NCI-H1417 (cell line): Measurements from ENCODE around the gene OR8B4.
"Not testable (repeated sequence)": the region's sequence is repeated elsewhere in the genome, so short reads cannot be mapped to it uniquely, and the experiment has no call there.

Source experiments
- DNase-seq, 3 experiments: peaks; one replicate each; lab custom pipeline; 2025; lab: John Stamatoyannopoulos, UW

OR8B4 gene

DNA sequence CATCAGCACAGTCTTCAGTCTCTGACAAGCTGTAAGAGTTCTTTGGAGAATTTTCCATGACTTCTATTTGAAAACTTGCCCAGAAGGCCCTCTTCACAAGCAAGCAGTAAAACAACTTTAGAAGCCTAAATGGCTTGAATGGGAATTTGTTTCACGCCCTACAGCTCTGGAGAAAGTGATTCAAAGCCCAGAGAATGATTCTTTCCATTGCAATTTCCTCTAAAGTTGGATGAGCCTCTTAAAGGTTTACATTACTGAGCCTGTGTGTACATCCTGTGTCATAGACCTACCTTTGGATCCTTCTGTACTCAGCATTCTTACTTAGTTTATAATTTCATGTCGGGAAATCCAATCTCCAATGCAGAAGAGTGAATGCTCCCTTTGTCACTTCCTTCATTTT is 19.1 kb downstream of the OR8B4 start:
- no peak for DNase-seq

DNA sequence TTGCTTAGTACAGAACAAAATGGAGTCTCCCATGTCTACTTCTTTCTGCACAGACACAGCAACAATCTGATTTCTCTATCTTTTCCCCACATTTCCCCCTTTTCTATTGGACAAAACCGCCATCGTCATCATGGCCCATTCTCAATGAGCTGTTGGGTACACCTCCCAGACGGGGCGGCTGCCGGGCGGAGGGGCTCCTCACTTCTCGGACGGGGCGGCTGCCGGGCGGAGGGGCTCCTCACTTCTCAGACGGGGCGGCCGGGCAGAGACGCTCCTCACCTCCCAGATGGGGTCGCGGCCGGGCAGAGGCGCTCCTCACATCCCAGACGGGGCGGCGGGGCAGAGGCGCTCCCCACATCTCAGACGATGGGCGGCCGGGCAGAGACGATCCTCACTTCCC is 21.5 kb downstream of the OR8B4 start:
- DNase-seq, result not testable (repeated sequence)

DNA sequence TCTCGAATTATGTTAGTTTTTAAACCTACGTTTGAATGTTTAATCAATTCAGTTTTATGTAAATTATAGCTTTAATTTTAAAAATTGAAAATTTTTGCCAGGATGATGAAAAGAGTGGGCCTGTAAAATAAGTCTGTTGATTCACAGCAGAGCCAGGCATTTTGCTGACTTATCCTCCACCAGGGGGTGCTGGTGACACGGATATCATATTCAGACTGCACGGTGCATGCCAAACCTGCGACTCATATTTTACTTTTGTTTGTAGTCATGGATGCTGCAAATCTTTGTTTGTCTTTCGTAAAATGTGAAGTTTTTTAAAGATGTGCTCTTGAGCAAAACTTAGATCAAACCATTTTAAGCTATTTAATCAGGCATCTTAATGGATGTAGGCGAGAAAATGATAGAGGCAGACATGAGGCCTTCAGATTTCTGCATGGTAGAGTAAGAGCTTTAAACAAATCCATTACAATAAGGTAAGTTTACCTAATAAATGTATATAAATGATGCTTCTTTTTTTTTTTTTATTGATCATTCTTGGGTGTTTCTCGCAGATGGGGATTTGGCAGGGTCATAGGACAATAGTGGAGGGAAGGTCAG is 22.2 kb downstream of the OR8B4 start:
- DNase-seq, result peak; percentile 11 to 60 (median 25)

GRCh38 chr11:124398924-124399323 is 25.7 kb downstream of the OR8B4 start, which contains the start of gene OR8B3:
Gene OR8B3, minus strand, starts transcription at chr11:124399024. Its CDS starts 1,673 bp downstream, at chr11:124397351.
- DNase-seq, result no peak

DNA sequence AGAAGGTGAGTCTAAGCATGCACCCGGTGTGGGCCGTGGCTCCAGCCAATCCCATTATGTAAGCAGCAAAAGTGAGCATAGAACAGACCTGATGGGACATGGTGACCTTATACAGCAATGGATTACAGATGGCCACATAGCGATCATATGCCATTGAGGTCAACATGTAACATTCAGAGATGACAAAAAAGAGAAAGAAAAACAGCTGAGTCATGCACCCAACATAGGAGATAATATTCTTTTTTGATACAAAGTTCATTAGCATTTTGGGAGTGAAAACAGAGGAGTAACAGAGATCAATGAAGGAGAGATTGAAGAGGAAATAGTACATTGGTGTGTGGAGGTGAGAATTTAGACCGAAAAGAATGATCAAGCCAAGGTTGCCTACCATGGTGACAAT is 27.8 kb downstream of the OR8B4 start:
- not testable (repeated sequence) for DNase-seq

- DNase-seq, result no peak
Observed at GRCh38 chr11:124394408-124394807, 30.3 kb downstream of the OR8B4 start.

GRCh38 chr11:124384399-124384798 is 40.3 kb downstream of the OR8B4 start, which contains the start of gene OR8B2:
Gene OR8B2, minus strand, starts transcription at chr11:124384499. Its CDS starts 1,156 bp downstream, at chr11:124383343.
- no peak for DNase-seq

DNA sequence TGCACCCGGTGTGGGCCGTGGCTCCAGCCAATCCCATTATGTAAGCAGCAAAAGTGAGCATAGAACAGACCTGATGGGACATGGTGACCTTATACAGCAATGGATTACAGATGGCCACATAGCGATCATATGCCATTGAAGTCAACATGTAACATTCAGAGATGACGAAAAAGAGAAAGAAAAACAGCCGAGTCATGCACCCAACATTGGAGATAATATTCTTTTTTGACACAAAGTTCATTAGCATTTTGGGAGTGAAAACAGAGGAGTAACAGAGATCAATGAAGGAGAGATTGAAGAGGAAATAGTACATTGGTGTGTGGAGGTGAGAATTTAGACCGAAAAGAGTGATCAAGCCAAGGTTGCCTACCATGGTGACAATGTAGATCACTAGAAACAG is 41.8 kb downstream of the OR8B4 start:
- DNase-seq, result not testable (repeated sequence)

GRCh38 chr11:124380585-124380984 is 44.1 kb downstream of the OR8B4 start:
- DNase-seq, result no peak

- DNase-seq, result no peak
Observed at GRCh38 chr11:124376280-124376679, 48.4 kb downstream of the OR8B4 start.
